Endodermal cell (in vitro differentiated cells): ENCODE results near the gene RPS6KB2. TPM values are rescaled to one million over a fixed set of nuclear protein-coding genes. Genes with fewer than 3 reads are reported as not detected.
A peak's percentile ranks its signal among the peaks of the same experiment; 100 is the strongest.

Experiments used
- DNase-seq: peaks from one replicate; pipeline ENCODE4 v3.0.0-alpha.2; 2017
- H3K27ac ChIP-seq: 2 replicates; pipeline ENCODE4 v1.5.1; 2013; ENCODE audit warnings: mild to moderate bottlenecking, low read depth, low read length, moderate library complexity
- H3K27me3 ChIP-seq: 2 replicates; pipeline ENCODE4 v1.6.1; 2013; ENCODE audit warnings: mild to moderate bottlenecking, low read length, moderate library complexity; ENCODE audit not compliant: insufficient read depth, control insufficient read depth, poor library complexity, severe bottlenecking
- H3K36me3 ChIP-seq: 2 replicates; pipeline ENCODE4 v1.7.0; 2013; ENCODE audit warnings: mild to moderate bottlenecking, low read length, moderate library complexity; ENCODE audit not compliant: control insufficient read depth, insufficient read depth
- H3K4me1 ChIP-seq: one replicate; pipeline ENCODE4 v1.7.0; 2013; ENCODE audit warnings: low read length; ENCODE audit not compliant: control insufficient read depth, insufficient read depth
- H3K4me3 ChIP-seq: 2 replicates; pipeline ENCODE4 v1.5.1; 2013; ENCODE audit warnings: mild to moderate bottlenecking, low read length, moderate library complexity
- H3K9ac ChIP-seq: 2 replicates; pipeline ENCODE4 v1.6.1; 2013; ENCODE audit warnings: mild to moderate bottlenecking, low read length, moderate library complexity; ENCODE audit not compliant: poor library complexity, severe bottlenecking; ENCODE audit errors: extremely low read depth
- H3K9me3 ChIP-seq: 2 replicates; pipeline ENCODE4 v1.6.1; 2013; ENCODE audit warnings: mild to moderate bottlenecking, low read length, moderate library complexity; ENCODE audit not compliant: control insufficient read depth
- H3K27ac Mint-ChIP-seq: 2 replicates; pipeline ENCODE4 v1.8.0; 2020; ENCODE audit warnings: mixed read lengths
- H3K27me3 Mint-ChIP-seq: 2 replicates; pipeline ENCODE4 v1.8.0; 2021; ENCODE audit warnings: mild to moderate bottlenecking, mixed read lengths; ENCODE audit not compliant: insufficient read depth
- H3K36me3 Mint-ChIP-seq: 2 replicates; pipeline ENCODE4 v1.8.0; 2020; ENCODE audit warnings: low read depth, mixed read lengths
- H3K4me1 Mint-ChIP-seq: 2 replicates; pipeline ENCODE4 v1.8.0; 2020; ENCODE audit warnings: mixed read lengths
- H3K4me3 Mint-ChIP-seq: 2 replicates; pipeline ENCODE4 v1.8.0; 2020; ENCODE audit warnings: mild to moderate bottlenecking, moderate library complexity, mixed read lengths
- H3K9me3 Mint-ChIP-seq: 2 replicates; pipeline ENCODE4 v1.8.0; 2020; ENCODE audit warnings: mild to moderate bottlenecking, mixed read lengths
- WGBS, 2 experiments: methylation state at CpG; one replicate each; pipeline versions ENCODE4 v1.1.5 to v1.1.7; 2013; ENCODE audit warnings: missing lambda C conversion rate in 2 of 2, mixed read lengths in 1 of 2; ENCODE audit not compliant: insufficient coverage in 1 of 2, insufficient read length in 1 of 2; 5-methylcytosine and 5-hydroxymethylcytosine counted together
- total RNA-seq, 2 donors: library from RNA; stranded (reverse); fragmentation: NEBNext Ultra II Directional in 1 of 2; extraction: Animal tissue kit (Norgen Biotek cat#: 25700) in 1 of 2; gene quantifications; 2 replicates in 1 of 2; 3 replicates in 1 of 2; pipeline ENCODE4 v1.2.1, GENCODE V29; 2021
- TF ChIP-seq, protein P1 (sequence below): fragments of 200-600 bp; sonication (generic); conservative IDR thresholded peaks from 2 replicates; pipeline ENCODE4 v1.5.0; 2021; ENCODE audit warnings: antibody characterized with exemption, mild to moderate bottlenecking

RPS6KB2 gene
- total RNA-seq, 2 donors from 2014 or later, result 47.0 to 51.8 TPM

DNA sequence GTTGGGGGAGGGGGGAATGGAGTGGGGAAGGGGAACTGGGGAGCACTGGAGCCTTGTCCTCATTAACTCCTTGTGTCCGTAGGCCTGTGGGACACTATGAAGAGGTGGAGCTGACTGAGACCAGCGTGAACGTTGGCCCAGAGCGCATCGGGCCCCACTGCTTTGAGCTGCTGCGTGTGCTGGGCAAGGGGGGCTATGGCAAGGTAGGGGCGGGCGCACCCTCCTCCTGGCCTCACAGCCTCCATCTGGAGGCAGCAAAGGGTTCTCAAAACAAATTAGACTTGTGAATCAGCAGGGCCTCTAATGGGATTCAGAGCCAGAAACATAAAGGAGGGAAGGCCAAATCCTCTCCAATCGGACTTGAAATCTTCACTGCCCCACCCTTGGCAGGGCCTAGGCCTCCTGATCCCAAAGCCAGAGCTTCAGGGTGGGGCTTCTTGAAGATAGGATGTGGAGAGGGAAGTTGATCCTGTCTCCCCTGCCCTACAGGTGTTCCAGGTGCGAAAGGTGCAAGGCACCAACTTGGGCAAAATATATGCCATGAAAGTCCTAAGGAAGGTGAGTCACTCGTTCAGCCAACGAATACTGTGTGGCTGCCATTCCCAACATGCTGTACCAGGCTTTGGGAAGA is 859 bp downstream of the RPS6KB2 start:
- peaks cover 3% of the 10 kb centered on the region for H3K4me1 ChIP-seq
- 60 to 65% methylated on average over 8 to 12 of the region's 12 CpGs for WGBS, 2 experiments

GRCh38 chr11:67429722-67430121 is 1.4 kb downstream of the RPS6KB2 start:
- Mint-ChIP-seq H3K9me3 (no peaks in the 10 kb centered on the region), H3K4me1 (peaks cover 3% of the 10 kb centered on the region), H3K4me3 (peak overlapping the region; percentile 83), H3K27me3 (no peaks in the 10 kb centered on the region), H3K27ac (no peak overlapping the region), H3K36me3 (peaks cover 20% of the 10 kb centered on the region)
- H3K4me3 ChIP-seq, result peak overlapping the region; percentile 99
- no peak for DNase-seq
- TF ChIP-seq, protein P1, sequence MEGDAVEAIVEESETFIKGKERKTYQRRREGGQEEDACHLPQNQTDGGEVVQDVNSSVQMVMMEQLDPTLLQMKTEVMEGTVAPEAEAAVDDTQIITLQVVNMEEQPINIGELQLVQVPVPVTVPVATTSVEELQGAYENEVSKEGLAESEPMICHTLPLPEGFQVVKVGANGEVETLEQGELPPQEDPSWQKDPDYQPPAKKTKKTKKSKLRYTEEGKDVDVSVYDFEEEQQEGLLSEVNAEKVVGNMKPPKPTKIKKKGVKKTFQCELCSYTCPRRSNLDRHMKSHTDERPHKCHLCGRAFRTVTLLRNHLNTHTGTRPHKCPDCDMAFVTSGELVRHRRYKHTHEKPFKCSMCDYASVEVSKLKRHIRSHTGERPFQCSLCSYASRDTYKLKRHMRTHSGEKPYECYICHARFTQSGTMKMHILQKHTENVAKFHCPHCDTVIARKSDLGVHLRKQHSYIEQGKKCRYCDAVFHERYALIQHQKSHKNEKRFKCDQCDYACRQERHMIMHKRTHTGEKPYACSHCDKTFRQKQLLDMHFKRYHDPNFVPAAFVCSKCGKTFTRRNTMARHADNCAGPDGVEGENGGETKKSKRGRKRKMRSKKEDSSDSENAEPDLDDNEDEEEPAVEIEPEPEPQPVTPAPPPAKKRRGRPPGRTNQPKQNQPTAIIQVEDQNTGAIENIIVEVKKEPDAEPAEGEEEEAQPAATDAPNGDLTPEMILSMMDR, result no peak
- H3K4me1 ChIP-seq, result peaks cover 3% of the 10 kb centered on the region
- H3K36me3 ChIP-seq, result peaks cover 30% of the 10 kb centered on the region
- 85 to 92% methylated on average over 10 to 11 of the region's 11 CpGs for WGBS, 2 experiments
- H3K9me3 ChIP-seq, result no peaks in the 10 kb centered on the region
- H3K27ac ChIP-seq, result no peak overlapping the region
- H3K9ac ChIP-seq, result no peak overlapping the region
- H3K27me3 ChIP-seq, result no peaks in the 10 kb centered on the region

More for the DNA sequence above, 859 bp downstream of the RPS6KB2 start:
- H3K27me3 ChIP-seq, result no peaks in the 10 kb centered on the region
- peaks cover 30% of the 10 kb centered on the region for H3K36me3 ChIP-seq
- H3K9me3 Mint-ChIP-seq, result no peaks in the 10 kb centered on the region
- peak overlapping the region; percentile 95 for H3K9ac ChIP-seq
- peaks cover 20% of the 10 kb centered on the region for H3K36me3 Mint-ChIP-seq
- no peaks in the 10 kb centered on the region for H3K9me3 ChIP-seq
- peak overlapping the region; percentile 99 for H3K4me3 ChIP-seq
- TF ChIP-seq, protein P1, result no peak
- H3K27ac ChIP-seq, result no peak overlapping the region
- peak overlapping the region; percentile 90 for H3K27ac Mint-ChIP-seq
- peak overlapping the region; percentile 83 for H3K4me3 Mint-ChIP-seq
- no peaks in the 10 kb centered on the region for H3K27me3 Mint-ChIP-seq
- DNase-seq, result no peak
- peaks cover 3% of the 10 kb centered on the region for H3K4me1 Mint-ChIP-seq

DNA sequence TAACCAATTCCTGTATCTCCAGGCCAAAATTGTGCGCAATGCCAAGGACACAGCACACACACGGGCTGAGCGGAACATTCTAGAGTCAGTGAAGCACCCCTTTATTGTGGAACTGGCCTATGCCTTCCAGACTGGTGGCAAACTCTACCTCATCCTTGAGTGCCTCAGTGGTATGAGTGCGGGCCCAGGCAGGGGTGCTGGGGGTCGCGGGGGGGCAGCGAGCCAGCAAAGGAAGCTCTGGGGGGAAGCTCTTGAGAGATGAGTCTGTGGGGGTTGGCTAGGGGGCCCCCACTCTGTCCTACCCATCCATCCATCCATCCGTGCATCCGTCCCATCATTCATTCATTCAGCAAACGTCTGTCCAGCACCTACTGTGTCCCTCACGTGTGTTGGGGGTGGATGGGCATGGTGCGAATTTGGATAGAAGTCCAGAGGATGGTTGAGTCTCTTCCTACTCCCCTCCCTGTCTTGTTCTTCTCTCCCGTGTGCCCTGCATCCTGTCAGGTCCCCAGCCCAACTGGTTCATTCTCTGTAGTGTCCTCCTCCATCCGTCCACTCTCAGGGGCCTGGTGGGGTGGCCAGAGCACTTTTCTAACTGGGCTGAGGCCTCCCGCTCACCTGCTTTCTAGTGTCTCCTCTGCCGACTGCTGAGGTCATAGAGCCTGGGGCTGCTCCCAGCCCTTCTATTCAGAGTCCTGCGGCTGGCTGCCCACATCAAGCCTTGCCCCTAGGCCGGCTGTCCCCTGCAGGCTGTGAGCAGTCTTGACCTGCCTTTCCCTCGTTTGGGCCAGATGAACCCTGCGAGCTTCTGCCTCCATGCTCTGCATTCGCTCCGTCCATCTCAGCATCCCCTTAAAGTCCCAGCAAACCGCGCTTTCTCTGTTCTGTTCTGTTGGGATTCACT is 3.3 kb downstream of the RPS6KB2 start:
- Mint-ChIP-seq H3K27ac (peak overlapping the region; percentile 74), H3K9me3 (no peaks in the 10 kb centered on the region), H3K4me1 (peaks cover 4% of the 10 kb centered on the region), H3K4me3 (no peak overlapping the region), H3K36me3 (peaks cover 25% of the 10 kb centered on the region), H3K27me3 (no peaks in the 10 kb centered on the region)
- 88 to 92% methylated on average over 17 to 22 of the region's 24 CpGs for WGBS, 2 experiments
- peaks cover 30% of the 10 kb centered on the region for H3K36me3 ChIP-seq
- H3K27ac ChIP-seq, result no peak overlapping the region
- no peak overlapping the region for H3K4me3 ChIP-seq
- DNase-seq, result no peak
- H3K27me3 ChIP-seq, result no peaks in the 10 kb centered on the region
- no peaks in the 10 kb centered on the region for H3K9me3 ChIP-seq
- TF ChIP-seq, protein P1, result no peak
- peaks cover 3% of the 10 kb centered on the region for H3K4me1 ChIP-seq
- no peak overlapping the region for H3K9ac ChIP-seq
